GM19324 (cell line): ENCODE data around the gene USP36.
"Not testable (repeated sequence)": the region's sequence is repeated elsewhere in the genome, so short reads cannot be mapped to it uniquely, and the experiment has no call there.

Experiments
- ATAC-seq: cut with Tn5 transposase; IDR thresholded peaks from one replicate; pipeline ENCODE4 v1.9.1; 2021; ENCODE audit warnings: mild to moderate bottlenecking, moderate library complexity; ENCODE audit not compliant: unreplicated experiment, low FRiP score

The USP36 gene

GRCh38 chr17:78840780-78841611, at the start of gene USP36:
Gene USP36, minus strand, starts transcription at chr17:78840814. Its CDS starts 4,451 bp downstream, at chr17:78836363.
- ATAC-seq, result peak; percentile 93

GRCh38 chr17:78890096-78890495, 49.5 kb upstream of the USP36 start:
- not testable (repeated sequence) for ATAC-seq

GRCh38 chr17:78889531-78889930, 48.9 kb upstream of the USP36 start:
- no peak for ATAC-seq

GRCh38 chr17:78888941-78889518, 48.4 kb upstream of the USP36 start:
- ATAC-seq, result no peak

- no peak for ATAC-seq
These were observed 46.3 kb upstream of the USP36 start for GRCh38 chr17:78886954-78887353.

GRCh38 chr17:78885956-78886355, 45.3 kb upstream of the USP36 start:
- ATAC-seq, result no peak

- no peak for ATAC-seq
These were observed 44.5 kb upstream of the USP36 start for GRCh38 chr17:78884876-78885667.

GRCh38 chr17:78884148-78884825, 43.7 kb upstream of the USP36 start:
- ATAC-seq, result no peak

- no peak for ATAC-seq
These were observed 43.0 kb upstream of the USP36 start for GRCh38 chr17:78883533-78884131.

GRCh38 chr17:78883089-78883532, 42.5 kb upstream of the USP36 start:
- no peak for ATAC-seq

GRCh38 chr17:78882540-78883088, 42.0 kb upstream of the USP36 start:
- ATAC-seq, result no peak

- ATAC-seq, result no peak
These were observed 39.1 kb upstream of the USP36 start for GRCh38 chr17:78879635-78880186.

GRCh38 chr17:78878871-78879527, 38.4 kb upstream of the USP36 start:
- no peak for ATAC-seq

- no peak for ATAC-seq
These were observed 37.6 kb upstream of the USP36 start for GRCh38 chr17:78878261-78878660.

GRCh38 chr17:78876954-78877517, 36.4 kb upstream of the USP36 start:
- ATAC-seq, result not testable (repeated sequence)

GRCh38 chr17:78876094-78876597, 35.5 kb upstream of the USP36 start:
- no peak for ATAC-seq

- ATAC-seq, result no peak
These were observed 34.9 kb upstream of the USP36 start for GRCh38 chr17:78875363-78876093.
